HepG2 (cell line): ENCODE results near the gene PRKG1. TPM values are rescaled to one million over a fixed set of nuclear protein-coding genes. Genes with fewer than 3 reads are reported as not detected.

Source experiments
- ATAC-seq: fragments of 200-7000 bp; cut with Tn5 transposase; 3 replicates; pipeline ENCODE4 v1.9.1; 2020; ENCODE audit warnings: mild to moderate bottlenecking, moderate library complexity
- BruUV-seq: library from RNA; stranded (reverse); fragments of 400-500 nt; replicated peaks from 2 replicates; lab custom pipeline; 2021; lab: Mats Ljungman, UMichigan
- CTCF ChIA-PET: fragments of 300-600 bp; formaldehyde crosslinking; extraction: SDS; loops from one replicate; lab custom pipeline; 2021; ENCODE audit warnings: low total read pairs, inconsistent platforms, low intra/inter-chr PET ratio; lab: Yijun Ruan, JAX
- POLR2A ChIA-PET: fragments of 350-600 bp; sonication (Branson Sonifier 250); formaldehyde crosslinking; loops from one replicate; lab custom pipeline; 2020; ENCODE audit warnings: antibody characterized with exemption, inconsistent platforms; lab: Yijun Ruan, JAX
- DNase-seq: peaks from one replicate; pipeline ENCODE4 v3.0.0-alpha.2; 2015; ENCODE audit warnings: low spot score
- FAIRE-seq: peaks from 3 replicates; lab custom pipeline; 2011; peaks lifted over from hg19 to GRCh38; lab: Jason Lieb, UNC
- H2AFZ ChIP-seq: one replicate; pipeline ENCODE4 v1.6.1; 2011; ENCODE audit warnings: low read length, inconsistent platforms
- H3K27ac ChIP-seq: fragments of 300-600 bp; 3 replicates; pipeline ENCODE4 v1.8.0; 2011; ENCODE audit warnings: mixed run types, mild to moderate bottlenecking, mixed read lengths, low read length, inconsistent platforms; ENCODE audit not compliant: insufficient read depth; ENCODE audit errors: extremely low read length
- H3K27me3 ChIP-seq, 2 experiments: fragments of 200-600 bp in 1 of 2; 2 replicates in 1 of 2; 3 replicates in 1 of 2; pipeline versions ENCODE4 v1.6.0 to v1.8.0; 2011; ENCODE audit warnings: low read length in 2 of 2, mild to moderate bottlenecking in 2 of 2, moderate library complexity in 2 of 2, inconsistent platforms in 1 of 2; ENCODE audit not compliant: insufficient read depth in 2 of 2, control insufficient read depth in 1 of 2
- H3K36me3 ChIP-seq, 2 experiments: fragments of 200-600 bp in 1 of 2; replicated peaks in 1 of 2; 2 replicates in 1 of 2; 3 replicates in 1 of 2; pipeline versions ENCODE4 v1.5.1 to v1.8.0; 2011; ENCODE audit warnings: low read length in 2 of 2, inconsistent platforms in 1 of 2; ENCODE audit not compliant: insufficient read depth in 2 of 2, control insufficient read depth in 1 of 2
- H3K4me1 ChIP-seq: 2 replicates; pipeline ENCODE4 v1.5.1; 2012; ENCODE audit warnings: low read length, inconsistent platforms; ENCODE audit not compliant: insufficient read depth
- H3K4me2 ChIP-seq: 2 replicates; pipeline ENCODE4 v1.6.0; 2011; ENCODE audit warnings: low read depth, low read length, inconsistent platforms
- H3K4me3 ChIP-seq, 3 experiments: fragments of 200-600 bp in 1 of 3; sonication (generic), shearing (Covaris generic) in 1 of 3; replicated peaks in 1 of 3; 2 replicates each; pipeline ENCODE4 v1.5.1; 2011 to 2016; ENCODE audit warnings: low read length in 3 of 3, inconsistent platforms in 2 of 3, low read depth in 2 of 3, mild to moderate bottlenecking in 2 of 3, control low read depth in 1 of 3, mixed read lengths in 1 of 3; ENCODE audit not compliant: insufficient read depth in 1 of 3
- H3K79me2 ChIP-seq: one replicate; pipeline ENCODE4 v1.6.1; 2011; ENCODE audit warnings: low read length, inconsistent platforms; ENCODE audit not compliant: insufficient read depth
- H3K9ac ChIP-seq: 2 replicates; pipeline ENCODE4 v1.6.0; 2011; ENCODE audit warnings: mild to moderate bottlenecking, low read depth, low read length, inconsistent platforms; ENCODE audit not compliant: insufficient read depth
- H3K9me3 ChIP-seq: 2 replicates; pipeline ENCODE4 v1.5.1; 2012; ENCODE audit warnings: mild to moderate bottlenecking, low read length
- H4K20me1 ChIP-seq: 2 replicates; pipeline ENCODE4 v1.6.0; 2011; ENCODE audit warnings: inconsistent platforms, mild to moderate bottlenecking, low read length, moderate library complexity; ENCODE audit not compliant: insufficient read depth
- GATAD1 ChIP-seq: IDR thresholded peaks from 2 replicates; pipeline ENCODE4 v1.6.1; 2016; ENCODE audit warnings: missing genetic modification reagents, missing compliant biosample characterization
- MTA1 ChIP-seq: sonication (generic); formaldehyde crosslinking; IDR thresholded peaks from 2 replicates; pipeline ENCODE4 v1.4.0; 2020; ENCODE audit warnings: missing genetic modification reagents, mild to moderate bottlenecking, borderline replicate concordance
- NCOA2 ChIP-seq: sonication (generic); formaldehyde crosslinking; IDR thresholded peaks from 2 replicates; pipeline ENCODE4 v1.8.0; 2022; ENCODE audit warnings: inconsistent platforms
- SMYD3 ChIP-seq: sonication (generic); formaldehyde crosslinking; IDR thresholded peaks from 2 replicates; pipeline ENCODE4 v1.8.1; 2023; ENCODE audit warnings: mild to moderate bottlenecking, missing genetic modification reagents
- TRAFD1 ChIP-seq: sonication (generic); formaldehyde crosslinking; IDR thresholded peaks from 2 replicates; pipeline ENCODE4 v1.5.1; 2020; ENCODE audit warnings: missing genetic modification reagents, mild to moderate bottlenecking, borderline replicate concordance
- ZBTB43 ChIP-seq: sonication (generic); formaldehyde crosslinking; conservative IDR thresholded peaks from 2 replicates; pipeline ENCODE4 v1.4.0; 2020; ENCODE audit warnings: missing genetic modification reagents
- ZNF562 ChIP-seq: sonication (generic); formaldehyde crosslinking; IDR thresholded peaks from 2 replicates; pipeline ENCODE4 v1.8.0; 2022; ENCODE audit warnings: missing genetic modification reagents, borderline replicate concordance
- ZNF670 ChIP-seq: sonication (generic); formaldehyde crosslinking; IDR thresholded peaks from 2 replicates; pipeline ENCODE4 v1.8.0; 2022; ENCODE audit warnings: mild to moderate bottlenecking, missing genetic modification reagents, borderline replicate concordance
- WGBS: methylation state at CpG from one replicate; pipeline ENCODE4 v1.1.6; 2017; ENCODE audit warnings: low lambda C conversion rate; 5-methylcytosine and 5-hydroxymethylcytosine counted together
- in situ Hi-C: cut with HindIII; loops from 2 replicates; pipeline ENCODE4 v1.10.0; 2017; ENCODE audit warnings: low pct_unique_long_range_greater_than_20kb; ENCODE audit not compliant: extremely low pct_ligation_motif_present
- intact Hi-C: fragments of 100-400 bp; cut with micrococcal nuclease; formaldehyde crosslinking; loops from one replicate; pipeline ENCODE4 v1.10.0; 2022; ENCODE audit not compliant: unreplicated experiment
- polyA plus RNA-seq, 8 experiments: library from polyadenylated mRNA; depleted of rRNA in 3 of 8; stranded (reverse) in 7 of 8; unstranded in 1 of 8; fragments of >200 nt; fragmentation: Illumina TruSeq in 4 of 8; extraction: Trizol in 4 of 8; gene quantifications; 2 replicates each; pipeline versions ENCODE4 v1.2.1 to v1.2.3, GENCODE V29; 2011 to 2016; ENCODE audit warnings: low read depth in 4 of 8, missing spikeins in 1 of 8, mixed read lengths in 1 of 8; ENCODE audit not compliant: insufficient read depth in 1 of 8
- total RNA-seq, 5 experiments: library from RNA; depleted of rRNA; stranded (reverse); fragments of >200 nt; fragmentation: Illumina TruSeq; extraction: Trizol; gene quantifications; 2 replicates each; pipeline ENCODE4 v1.2.3, GENCODE V29; 2016; ENCODE audit warnings: low read depth in 1 of 5

Gene PRKG1
- total and polyA plus RNA-seq, 2 of the 13 experiments (the other 11 are each of a cell fraction or from before 2014, with no cell fraction given) = 0.01 TPM; not detected in 1

- no peak overlapping the region for H2AFZ ChIP-seq
- H3K27me3 ChIP-seq = no peaks in the 10 kb centered on the region
- H3K4me2 ChIP-seq = no peak overlapping the region
- WGBS = 65% methylated on average over 4 of the region's 4 CpGs
- FAIRE-seq (no peak), ATAC-seq (no peak), DNase-seq (no peak)
- H3K9me3 ChIP-seq = no peaks in the 10 kb centered on the region
- ChIA-PET CTCF (no interaction called here), POLR2A (no interaction called here)
- no peak for TF ChIP-seq MTA1 (CRISPR knock-in tag)
- TF ChIP-seq NCOA2 (CRISPR knock-in tag) = no peak
- TF ChIP-seq TRAFD1 (CRISPR knock-in tag) = no peak
- no peak for TF ChIP-seq ZNF562
- no peak for TF ChIP-seq GATAD1 (CRISPR knock-in tag)
- TF ChIP-seq SMYD3 = no peak
- no peak for TF ChIP-seq ZBTB43 (CRISPR knock-in tag)
- no peak for TF ChIP-seq ZNF670 (CRISPR knock-in tag)
- H3K4me1 ChIP-seq = no peaks in the 10 kb centered on the region
- H3K4me3 ChIP-seq = no peak overlapping the region
- in situ Hi-C loops = no loop called here
- H3K36me3 ChIP-seq = no peaks in the 10 kb centered on the region
- no peak overlapping the region for H3K27ac ChIP-seq
- no peak overlapping the region for H3K9ac ChIP-seq
- intact Hi-C loops = no loop called here
- H4K20me1 ChIP-seq = no peaks in the 10 kb centered on the region
- BruUV-seq = no TSS peak
- H3K79me2 ChIP-seq = no peaks in the 10 kb centered on the region
Measured at GRCh38 chr10:52300599-52301277, 1226.5 kb downstream of the PRKG1 start.
